ENCODE results near the gene GBF1.
"Not testable (repeated sequence)": the region's sequence is repeated elsewhere in the genome, so short reads cannot be mapped to it uniquely, and the experiment has no call there.

GBF1 gene

GRCh38 chr10:102299873-102300272 is 54.5 kb downstream of the GBF1 start:
- DNase-seq (ENCODE audit: extremely low spot score), result no peak
- POLR2A ChIA-PET, result no interaction called here
- CTCF ChIA-PET, result no interaction called here

GRCh38 chr10:102300278-102300843 is 55.0 kb downstream of the GBF1 start:
- POLR2A ChIA-PET, result no interaction called here
- CTCF ChIA-PET, result no interaction called here
- TF ChIP-seq FOXM1 (IDR thresholded peaks at IDR 0.05; ENCODE audit: borderline replicate concordance) (no peak), PKNOX1 (IDR thresholded peaks at IDR 0.05) (no peak), CTBP1 (IDR thresholded peaks at IDR 0.05; ENCODE audit: borderline replicate concordance) (no peak), HDGF (IDR thresholded peaks at IDR 0.05; ENCODE audit: borderline replicate concordance) (no peak), FOXK2 (IDR thresholded peaks at IDR 0.05) (no peak), L3MBTL2 (conservative IDR thresholded peaks at IDR 0.05) (no peak), ARNT (IDR thresholded peaks at IDR 0.05) (no peak), BHLHE40 (IDR thresholded peaks at IDR 0.05; ENCODE audit: borderline replicate concordance) (no peak), LEF1 (IDR thresholded peaks at IDR 0.05; ENCODE audit: borderline replicate concordance) (no peak), FOXA1 (IDR thresholded peaks at IDR 0.05) (no peak), ZNF384 (IDR thresholded peaks at IDR 0.05) (no peak), ELF4 (IDR thresholded peaks at IDR 0.05) (no peak), SUZ12 (IDR thresholded peaks at IDR 0.05) (no peak), SP1 (IDR thresholded peaks at IDR 0.05) (no peak), TARDBP (IDR thresholded peaks at IDR 0.05) (no peak), NFRKB (IDR thresholded peaks at IDR 0.05) (no peak)
- DNase-seq (ENCODE audit: extremely low spot score), result no peak

More at GRCh38 chr10:102299873-102300272, 54.5 kb downstream of the GBF1 start:
- TF ChIP-seq L3MBTL2 (conservative IDR thresholded peaks at IDR 0.05) (no peak), TARDBP (IDR thresholded peaks at IDR 0.05) (no peak), CTBP1 (IDR thresholded peaks at IDR 0.05; ENCODE audit: borderline replicate concordance) (no peak), BHLHE40 (IDR thresholded peaks at IDR 0.05; ENCODE audit: borderline replicate concordance) (no peak), PKNOX1 (IDR thresholded peaks at IDR 0.05) (no peak), HDGF (IDR thresholded peaks at IDR 0.05; ENCODE audit: borderline replicate concordance) (no peak), FOXM1 (IDR thresholded peaks at IDR 0.05; ENCODE audit: borderline replicate concordance) (no peak), ELF4 (IDR thresholded peaks at IDR 0.05) (no peak), LEF1 (IDR thresholded peaks at IDR 0.05; ENCODE audit: borderline replicate concordance) (no peak), SP1 (IDR thresholded peaks at IDR 0.05) (no peak), SUZ12 (IDR thresholded peaks at IDR 0.05) (no peak), FOXK2 (IDR thresholded peaks at IDR 0.05) (no peak), ARNT (IDR thresholded peaks at IDR 0.05) (no peak)

- CTCF ChIA-PET; DNase-seq (ENCODE audit: extremely low spot score); POLR2A ChIA-PET: not testable (repeated sequence)
Measured at GRCh38 chr10:102300912-102301311, 55.6 kb downstream of the GBF1 start.

GRCh38 chr10:102301332-102301731 is 56.0 kb downstream of the GBF1 start:
- CTCF ChIA-PET; DNase-seq (ENCODE audit: extremely low spot score); POLR2A ChIA-PET: not testable (repeated sequence)

GRCh38 chr10:102302611-102303010 is 57.3 kb downstream of the GBF1 start:
- CTCF ChIA-PET, result no interaction called here
- TF ChIP-seq ARNT (IDR thresholded peaks at IDR 0.05) (no peak), SUZ12 (IDR thresholded peaks at IDR 0.05) (no peak), FOXM1 (IDR thresholded peaks at IDR 0.05; ENCODE audit: borderline replicate concordance) (no peak), ELF4 (IDR thresholded peaks at IDR 0.05) (no peak), BHLHE40 (IDR thresholded peaks at IDR 0.05; ENCODE audit: borderline replicate concordance) (no peak), ZNF384 (IDR thresholded peaks at IDR 0.05) (no peak), FOXK2 (IDR thresholded peaks at IDR 0.05) (no peak), HDGF (IDR thresholded peaks at IDR 0.05; ENCODE audit: borderline replicate concordance) (no peak), L3MBTL2 (conservative IDR thresholded peaks at IDR 0.05) (no peak), SP1 (IDR thresholded peaks at IDR 0.05) (no peak), CTBP1 (IDR thresholded peaks at IDR 0.05; ENCODE audit: borderline replicate concordance) (no peak), LEF1 (IDR thresholded peaks at IDR 0.05; ENCODE audit: borderline replicate concordance) (no peak), TARDBP (IDR thresholded peaks at IDR 0.05) (no peak), PKNOX1 (IDR thresholded peaks at IDR 0.05) (no peak), NFRKB (IDR thresholded peaks at IDR 0.05) (no peak), FOXA1 (IDR thresholded peaks at IDR 0.05) (no peak)
- no peak for DNase-seq (ENCODE audit: extremely low spot score)
- POLR2A ChIA-PET, result no interaction called here

GRCh38 chr10:102306006-102306405 is 60.7 kb downstream of the GBF1 start:
- TF ChIP-seq HDGF (IDR thresholded peaks at IDR 0.05; ENCODE audit: borderline replicate concordance) (no peak), NFRKB (IDR thresholded peaks at IDR 0.05) (no peak), TARDBP (IDR thresholded peaks at IDR 0.05) (no peak), SP1 (IDR thresholded peaks at IDR 0.05) (no peak), BHLHE40 (IDR thresholded peaks at IDR 0.05; ENCODE audit: borderline replicate concordance) (no peak), PKNOX1 (IDR thresholded peaks at IDR 0.05) (no peak), FOXK2 (IDR thresholded peaks at IDR 0.05) (no peak), ZNF384 (IDR thresholded peaks at IDR 0.05) (no peak), ARNT (IDR thresholded peaks at IDR 0.05) (no peak), CTBP1 (IDR thresholded peaks at IDR 0.05; ENCODE audit: borderline replicate concordance) (no peak)
- CTCF ChIA-PET, result interaction anchor here (0.5 kb wide), 1 partner anchor 814 kb away, joined by 3 read pairs; no protein-coding TSS in a partner anchor
- POLR2A ChIA-PET, result no interaction called here

More at GRCh38 chr10:102306006-102306405, 60.7 kb downstream of the GBF1 start:
- no peak for DNase-seq (ENCODE audit: extremely low spot score)
